Dendritic cell treated with granulocyte-macrophage colony-stimulating factor and Interleukin-4, amounts not matched to agents 40 ng/mL and 50 ng/mL, for 4 days (primary cell): Measurements from ENCODE around the gene ADAT1.

Source experiments
- H3K27ac Mint-ChIP-seq: one replicate; pipeline ENCODE4 v1.8.0; 2022; ENCODE audit warnings: mild to moderate bottlenecking, mixed read lengths
- H3K27me3 Mint-ChIP-seq: one replicate; pipeline ENCODE4 v1.8.0; 2022; ENCODE audit warnings: mild to moderate bottlenecking, mixed read lengths
- H3K36me3 Mint-ChIP-seq: one replicate; pipeline ENCODE4 v1.8.0; 2022; ENCODE audit warnings: low read depth, mixed read lengths
- H3K4me1 Mint-ChIP-seq: one replicate; pipeline ENCODE4 v1.8.0; 2022; ENCODE audit warnings: low read depth, mixed read lengths
- H3K4me3 Mint-ChIP-seq: one replicate; pipeline ENCODE4 v1.8.0; 2022; ENCODE audit warnings: mild to moderate bottlenecking, moderate library complexity, mixed read lengths
- H3K9me3 Mint-ChIP-seq: one replicate; pipeline ENCODE4 v1.8.0; 2022; ENCODE audit warnings: mixed read lengths
- intact Hi-C: fragments of 100-400 bp; cut with micrococcal nuclease; formaldehyde crosslinking; loops from one replicate; pipeline ENCODE4 v1.15.0; 2022

ADAT1 gene

DNA sequence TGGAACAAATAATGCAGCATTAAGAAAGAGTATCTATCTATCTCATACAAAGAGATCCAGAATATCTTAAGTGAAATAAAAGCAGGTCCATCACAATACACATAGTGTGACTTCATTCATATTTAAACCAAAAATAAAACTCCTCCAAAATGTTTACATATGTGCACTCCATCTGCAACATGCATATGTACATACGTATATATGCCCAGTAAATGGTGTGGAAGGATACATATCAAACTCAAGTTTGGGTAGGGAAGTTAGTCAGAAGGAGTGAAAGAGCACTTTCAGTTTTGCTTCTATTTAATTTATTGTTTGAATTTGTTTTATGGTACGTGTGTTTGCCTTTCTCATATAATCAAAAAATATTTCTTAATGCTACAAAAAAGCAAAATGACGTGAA lies 12.0 kb upstream of the ADAT1 start:
- Mint-ChIP-seq H3K9me3 (no peaks in the 10 kb centered on the region), H3K4me3 (no peak overlapping the region), H3K4me1 (no peaks in the 10 kb centered on the region), H3K27ac (no peak overlapping the region), H3K27me3 (no peaks in the 10 kb centered on the region), H3K36me3 (peaks cover 99% of the 10 kb centered on the region)
- intact Hi-C loops: no loop called here

- no peaks in the 10 kb centered on the region for H3K27me3 Mint-ChIP-seq
- H3K27ac Mint-ChIP-seq: no peak overlapping the region
- no peaks in the 10 kb centered on the region for H3K4me1 Mint-ChIP-seq
- H3K4me3 Mint-ChIP-seq: no peak overlapping the region
- H3K36me3 Mint-ChIP-seq: peaks cover 99% of the 10 kb centered on the region
- H3K9me3 Mint-ChIP-seq: no peaks in the 10 kb centered on the region
- intact Hi-C loops: no loop called here
Observed at GRCh38 chr16:75632857-75633256, 9.8 kb upstream of the ADAT1 start.

DNA sequence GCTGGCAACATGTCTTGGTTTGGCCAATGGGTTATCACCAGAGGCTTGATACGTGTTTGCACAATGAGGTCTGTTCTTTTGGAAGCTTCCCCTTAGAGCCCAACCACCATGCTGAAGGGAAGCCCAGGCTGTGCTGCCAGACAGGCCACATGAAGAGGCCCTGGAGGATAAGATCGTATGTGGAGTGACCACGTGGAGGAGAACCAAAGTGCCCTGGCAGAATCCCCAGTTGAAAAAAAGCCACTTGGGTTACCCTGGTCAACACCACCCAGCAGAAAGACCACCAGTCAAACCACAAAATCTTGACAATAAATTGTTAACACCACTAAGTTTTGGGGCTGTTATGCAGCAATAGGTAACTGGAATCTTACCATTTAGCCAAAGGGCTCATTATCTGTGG lies 7.0 kb upstream of the ADAT1 start:
- H3K36me3 Mint-ChIP-seq: peaks cover 97% of the 10 kb centered on the region
- peaks cover 7% of the 10 kb centered on the region for H3K4me1 Mint-ChIP-seq
- H3K9me3 Mint-ChIP-seq: no peaks in the 10 kb centered on the region
- H3K4me3 Mint-ChIP-seq: no peak overlapping the region
- H3K27me3 Mint-ChIP-seq: no peaks in the 10 kb centered on the region
- no peak overlapping the region for H3K27ac Mint-ChIP-seq
- intact Hi-C loops: no loop called here

DNA sequence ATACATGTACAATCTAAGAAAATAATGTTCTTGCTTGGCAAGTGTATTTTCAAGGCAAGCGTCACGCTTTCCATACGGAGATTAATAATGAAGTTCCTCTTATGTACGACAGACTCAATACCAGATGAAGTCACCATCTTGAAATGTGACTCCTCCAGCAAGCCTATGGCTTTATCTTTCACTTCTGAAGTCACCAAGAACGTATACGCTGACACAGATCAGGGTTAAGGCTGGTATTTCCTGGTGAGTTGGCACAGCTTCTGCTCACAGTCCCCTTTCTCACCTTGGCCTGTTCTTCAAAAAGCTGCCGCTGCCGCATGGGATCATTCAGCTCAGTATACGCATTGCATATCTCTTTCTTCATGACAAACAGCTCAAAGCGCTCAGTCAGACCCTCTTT lies 6.1 kb upstream of the ADAT1 start:
- H3K9me3 Mint-ChIP-seq: no peaks in the 10 kb centered on the region
- H3K27ac Mint-ChIP-seq: no peak overlapping the region
- H3K36me3 Mint-ChIP-seq: peaks cover 89% of the 10 kb centered on the region
- intact Hi-C loops: loop anchor here (10.0 kb wide), 1 partner anchor 164 kb away; the partner anchor contains the start of gene TMEM170A
- H3K4me1 Mint-ChIP-seq: peaks cover 11% of the 10 kb centered on the region
- no peaks in the 10 kb centered on the region for H3K27me3 Mint-ChIP-seq
- H3K4me3 Mint-ChIP-seq: no peak overlapping the region

GRCh38 chr16:75628351-75628750 lies 5.3 kb upstream of the ADAT1 start:
- no peaks in the 10 kb centered on the region for H3K27me3 Mint-ChIP-seq
- no peaks in the 10 kb centered on the region for H3K9me3 Mint-ChIP-seq
- no peak overlapping the region for H3K27ac Mint-ChIP-seq
- H3K4me3 Mint-ChIP-seq: no peak overlapping the region
- peaks cover 81% of the 10 kb centered on the region for H3K36me3 Mint-ChIP-seq
- peaks cover 11% of the 10 kb centered on the region for H3K4me1 Mint-ChIP-seq
- intact Hi-C loops: loop anchor here (10.0 kb wide), 1 partner anchor 164 kb away; the partner anchor contains the start of gene TMEM170A

GRCh38 chr16:75627851-75628250 lies 4.8 kb upstream of the ADAT1 start:
- H3K9me3 Mint-ChIP-seq: no peaks in the 10 kb centered on the region
- H3K27me3 Mint-ChIP-seq: no peaks in the 10 kb centered on the region
- intact Hi-C loops: loop anchor here (10.0 kb wide), 1 partner anchor 163 kb away; the partner anchor contains the start of gene TMEM170A
- H3K36me3 Mint-ChIP-seq: peaks cover 80% of the 10 kb centered on the region
- H3K4me3 Mint-ChIP-seq: no peak overlapping the region
- H3K27ac Mint-ChIP-seq: no peak overlapping the region
- H3K4me1 Mint-ChIP-seq: peaks cover 11% of the 10 kb centered on the region

DNA sequence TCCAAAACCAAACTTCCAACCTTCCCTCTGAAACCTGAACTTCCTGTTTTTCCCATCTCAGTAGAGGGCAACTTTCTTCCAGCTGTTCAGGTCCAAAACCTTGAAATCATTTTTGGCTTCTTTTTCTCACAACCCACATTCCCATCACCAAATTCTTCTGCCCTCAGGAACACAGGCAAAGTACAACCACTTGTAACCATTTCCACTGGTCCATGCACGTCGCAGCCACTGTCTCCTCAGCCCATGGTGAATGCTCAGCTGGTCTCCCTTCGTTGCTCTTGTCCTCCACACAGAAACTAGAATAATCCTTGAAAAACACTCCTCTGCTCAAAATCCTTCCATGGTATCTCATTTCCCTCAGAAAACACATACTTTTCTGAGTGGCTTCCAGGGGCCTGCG lies 3.7 kb upstream of the ADAT1 start:
- Mint-ChIP-seq H3K9me3 (no peaks in the 10 kb centered on the region), H3K27me3 (no peaks in the 10 kb centered on the region), H3K27ac (no peak overlapping the region), H3K36me3 (peaks cover 72% of the 10 kb centered on the region), H3K4me1 (peaks cover 12% of the 10 kb centered on the region), H3K4me3 (no peak overlapping the region)
- intact Hi-C loops: loop anchor here (10.0 kb wide), 1 partner anchor 162 kb away; the partner anchor contains the start of gene TMEM170A

GRCh38 chr16:75624921-75625334 lies 1.8 kb upstream of the ADAT1 start:
- H3K9me3 Mint-ChIP-seq: no peaks in the 10 kb centered on the region
- no peak overlapping the region for H3K27ac Mint-ChIP-seq
- H3K4me1 Mint-ChIP-seq: peaks cover 28% of the 10 kb centered on the region
- intact Hi-C loops: loop anchor here (10.0 kb wide), 1 partner anchor 160 kb away; the partner anchor contains the start of gene TMEM170A
- peaks cover 61% of the 10 kb centered on the region for H3K36me3 Mint-ChIP-seq
- H3K4me3 Mint-ChIP-seq: no peak overlapping the region
- H3K27me3 Mint-ChIP-seq: no peaks in the 10 kb centered on the region

- Mint-ChIP-seq H3K4me1 (peaks cover 23% of the 10 kb centered on the region), H3K36me3 (peaks cover 60% of the 10 kb centered on the region), H3K4me3 (no peak overlapping the region)
Observed at GRCh38 chr16:75621170-75621477, 2.0 kb downstream of the ADAT1 start.

GRCh38 chr16:75620326-75621169 lies 2.5 kb downstream of the ADAT1 start:
- no peaks in the 10 kb centered on the region for H3K9me3 Mint-ChIP-seq
- peaks cover 60% of the 10 kb centered on the region for H3K36me3 Mint-ChIP-seq
- intact Hi-C loops: loop anchor here (10.0 kb wide), 1 partner anchor 156 kb away; the partner anchor contains the start of gene TMEM170A
- H3K27me3 Mint-ChIP-seq: no peaks in the 10 kb centered on the region
- H3K4me3 Mint-ChIP-seq: no peak overlapping the region
- H3K4me1 Mint-ChIP-seq: peaks cover 23% of the 10 kb centered on the region
- peak overlapping the region; percentile 40 for H3K27ac Mint-ChIP-seq

More at GRCh38 chr16:75621170-75621477, 2.0 kb downstream of the ADAT1 start:
- no peaks in the 10 kb centered on the region for H3K27me3 Mint-ChIP-seq
- peak overlapping the region; percentile 40 for H3K27ac Mint-ChIP-seq
- intact Hi-C loops: loop anchor here (10.0 kb wide), 1 partner anchor 156 kb away; the partner anchor contains the start of gene TMEM170A
- no peaks in the 10 kb centered on the region for H3K9me3 Mint-ChIP-seq

DNA sequence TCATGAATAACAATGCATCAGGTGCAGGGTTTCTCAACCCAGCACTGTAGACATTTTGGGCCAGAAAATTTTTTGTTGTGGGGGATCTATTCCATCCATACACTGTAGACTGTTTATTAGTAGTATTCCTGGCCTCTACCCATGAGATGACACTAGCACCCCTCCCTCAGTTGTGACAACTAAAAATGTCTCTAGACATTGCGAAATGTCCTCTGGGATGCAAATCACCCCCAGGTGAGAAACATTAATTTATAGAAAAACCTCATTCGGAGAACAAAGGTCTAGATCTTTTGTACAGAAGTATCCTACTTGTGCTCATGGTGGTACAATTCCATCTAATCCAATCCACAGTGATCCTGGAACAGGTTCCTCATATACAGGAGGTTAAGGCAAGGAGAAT lies 4.3 kb downstream of the ADAT1 start:
- Mint-ChIP-seq H3K27me3 (no peaks in the 10 kb centered on the region), H3K36me3 (peaks cover 75% of the 10 kb centered on the region), H3K27ac (no peak overlapping the region), H3K4me3 (no peak overlapping the region), H3K9me3 (no peaks in the 10 kb centered on the region), H3K4me1 (peaks cover 17% of the 10 kb centered on the region)
- intact Hi-C loops: no loop called here

GRCh38 chr16:75617121-75617520 lies 6.0 kb downstream of the ADAT1 start:
- intact Hi-C loops: no loop called here
- Mint-ChIP-seq H3K27me3 (no peaks in the 10 kb centered on the region), H3K27ac (no peak overlapping the region), H3K4me3 (no peak overlapping the region), H3K4me1 (peaks cover 17% of the 10 kb centered on the region), H3K36me3 (peaks cover 86% of the 10 kb centered on the region), H3K9me3 (no peaks in the 10 kb centered on the region)

- H3K27ac Mint-ChIP-seq: no peak overlapping the region
- H3K4me1 Mint-ChIP-seq: peaks cover 13% of the 10 kb centered on the region
- intact Hi-C loops: no loop called here
- H3K4me3 Mint-ChIP-seq: no peak overlapping the region
- peaks cover 91% of the 10 kb centered on the region for H3K36me3 Mint-ChIP-seq
- no peaks in the 10 kb centered on the region for H3K27me3 Mint-ChIP-seq
- H3K9me3 Mint-ChIP-seq: no peaks in the 10 kb centered on the region
Observed at GRCh38 chr16:75616521-75617010, 6.5 kb downstream of the ADAT1 start.

DNA sequence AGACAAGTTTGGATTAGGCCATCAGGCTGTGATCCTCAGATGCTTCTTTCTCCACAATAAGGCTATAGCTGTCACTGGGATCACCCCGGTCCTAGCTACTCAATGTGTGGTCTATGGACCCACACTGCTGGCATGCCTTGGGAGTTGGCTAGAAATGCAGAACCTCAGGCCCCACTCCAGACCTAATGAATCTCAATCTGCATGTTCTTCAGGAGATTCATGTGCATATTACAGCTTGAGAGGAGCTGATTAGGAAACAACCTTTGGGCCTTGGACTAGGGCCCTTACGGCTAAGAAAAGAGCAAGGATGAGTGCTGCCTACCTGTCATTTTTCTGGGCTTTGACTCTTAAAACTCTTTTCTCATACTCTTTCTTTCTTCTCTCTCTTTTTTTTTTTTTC lies 7.5 kb downstream of the ADAT1 start:
- no peak overlapping the region for H3K4me3 Mint-ChIP-seq
- H3K9me3 Mint-ChIP-seq: no peaks in the 10 kb centered on the region
- no peak overlapping the region for H3K27ac Mint-ChIP-seq
- H3K36me3 Mint-ChIP-seq: peaks cover 99% of the 10 kb centered on the region
- H3K27me3 Mint-ChIP-seq: no peaks in the 10 kb centered on the region
- intact Hi-C loops: no loop called here
- peaks cover 7% of the 10 kb centered on the region for H3K4me1 Mint-ChIP-seq
